Neutrophil (primary cell): Measurements from ENCODE around the gene SLC30A1.
A peak's percentile ranks its signal among the peaks of the same experiment; 100 is the strongest.
"Not testable (repeated sequence)": the region's sequence is repeated elsewhere in the genome, so short reads cannot be mapped to it uniquely, and the experiment has no call there.

Experiments
- H3K27ac ChIP-seq: fragments of 200-600 bp; sonication (generic); 2 replicates; pipeline ENCODE4 v1.5.1; 2016; ENCODE audit warnings: mild to moderate bottlenecking, moderate library complexity
- H3K27me3 ChIP-seq: fragments of 200-600 bp; sonication (generic); 2 replicates; pipeline ENCODE4 v1.6.0; 2016; ENCODE audit warnings: mild to moderate bottlenecking
- H3K36me3 ChIP-seq: fragments of 200-600 bp; sonication (generic); 2 replicates; pipeline ENCODE4 v1.5.1; 2017
- H3K4me1 ChIP-seq, 2 experiments: fragments of 200-600 bp in 1 of 2; sonication (generic) in 1 of 2; 1 replicate in 1 of 2; 2 replicates in 1 of 2; pipeline versions ENCODE4 v1.5.1 to v1.6.1; 2013 to 2016; ENCODE audit warnings: low read depth in 1 of 2, low read length in 1 of 2, mild to moderate bottlenecking in 1 of 2, moderate library complexity in 1 of 2; ENCODE audit not compliant: control insufficient read depth in 1 of 2, insufficient read depth in 1 of 2
- H3K4me3 ChIP-seq, 2 experiments: fragments of 200-600 bp in 1 of 2; sonication (generic) in 1 of 2; 1 replicate in 1 of 2; 2 replicates in 1 of 2; pipeline ENCODE4 v1.5.1; 2013 to 2016; ENCODE audit warnings: low read depth in 1 of 2, low read length in 1 of 2, mild to moderate bottlenecking in 1 of 2, moderate library complexity in 1 of 2
- H3K9me3 ChIP-seq: fragments of 200-600 bp; sonication (generic); 2 replicates; pipeline ENCODE4 v1.5.1; 2016
- TF ChIP-seq, protein P1 (sequence below): fragments of 200-600 bp; sonication (generic); IDR thresholded peaks from 2 replicates; pipeline ENCODE4 v1.5.1; 2016; ENCODE audit warnings: antibody characterized with exemption

Gene SLC30A1, protein sequence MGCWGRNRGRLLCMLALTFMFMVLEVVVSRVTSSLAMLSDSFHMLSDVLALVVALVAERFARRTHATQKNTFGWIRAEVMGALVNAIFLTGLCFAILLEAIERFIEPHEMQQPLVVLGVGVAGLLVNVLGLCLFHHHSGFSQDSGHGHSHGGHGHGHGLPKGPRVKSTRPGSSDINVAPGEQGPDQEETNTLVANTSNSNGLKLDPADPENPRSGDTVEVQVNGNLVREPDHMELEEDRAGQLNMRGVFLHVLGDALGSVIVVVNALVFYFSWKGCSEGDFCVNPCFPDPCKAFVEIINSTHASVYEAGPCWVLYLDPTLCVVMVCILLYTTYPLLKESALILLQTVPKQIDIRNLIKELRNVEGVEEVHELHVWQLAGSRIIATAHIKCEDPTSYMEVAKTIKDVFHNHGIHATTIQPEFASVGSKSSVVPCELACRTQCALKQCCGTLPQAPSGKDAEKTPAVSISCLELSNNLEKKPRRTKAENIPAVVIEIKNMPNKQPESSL

DNA sequence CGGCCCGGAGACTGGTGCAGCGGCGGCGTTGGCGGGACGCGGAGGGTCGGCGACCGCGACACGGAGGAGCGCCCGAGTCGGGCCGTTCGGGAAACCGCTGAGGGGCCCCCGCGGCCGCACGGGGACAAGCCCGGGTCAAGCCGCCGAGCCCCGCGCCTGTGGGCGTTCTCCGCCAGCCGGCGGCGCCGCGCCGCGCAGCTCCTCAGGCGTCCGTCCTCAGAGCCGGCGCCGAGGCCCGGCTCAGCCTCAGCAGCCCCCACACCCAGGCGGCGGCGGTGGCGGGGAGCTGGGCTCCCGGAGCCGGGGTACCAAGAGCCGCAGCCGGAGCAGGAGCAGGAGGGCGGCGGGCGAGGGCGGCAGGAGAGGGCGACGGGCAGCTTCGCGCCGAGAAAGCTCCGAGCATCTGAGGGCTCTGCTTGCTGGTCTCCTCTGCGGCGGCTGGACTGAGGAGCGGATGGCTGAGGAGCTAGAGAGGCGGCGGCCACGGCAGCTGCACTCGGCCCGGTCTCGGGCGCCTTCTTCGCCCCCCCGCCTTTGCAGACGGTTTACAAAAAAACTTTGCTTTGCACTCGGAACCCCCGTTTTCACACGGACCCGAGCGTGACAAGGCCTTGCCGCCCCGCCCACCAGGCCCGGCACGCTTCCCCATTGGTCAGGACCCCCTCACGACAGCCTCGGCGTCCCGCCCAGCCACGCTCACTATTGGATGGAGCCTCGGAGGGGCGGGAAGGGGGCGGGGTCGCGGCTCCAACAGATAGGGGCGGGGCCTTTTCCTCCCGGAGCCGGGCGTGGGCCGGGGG is at the start of gene SLC30A1:
Gene SLC30A1, minus strand, starts transcription at position 522 of the 800 bp plus-strand sequence. CDS start 549 bp downstream, outside the sequence.
- TF ChIP-seq, protein P1, sequence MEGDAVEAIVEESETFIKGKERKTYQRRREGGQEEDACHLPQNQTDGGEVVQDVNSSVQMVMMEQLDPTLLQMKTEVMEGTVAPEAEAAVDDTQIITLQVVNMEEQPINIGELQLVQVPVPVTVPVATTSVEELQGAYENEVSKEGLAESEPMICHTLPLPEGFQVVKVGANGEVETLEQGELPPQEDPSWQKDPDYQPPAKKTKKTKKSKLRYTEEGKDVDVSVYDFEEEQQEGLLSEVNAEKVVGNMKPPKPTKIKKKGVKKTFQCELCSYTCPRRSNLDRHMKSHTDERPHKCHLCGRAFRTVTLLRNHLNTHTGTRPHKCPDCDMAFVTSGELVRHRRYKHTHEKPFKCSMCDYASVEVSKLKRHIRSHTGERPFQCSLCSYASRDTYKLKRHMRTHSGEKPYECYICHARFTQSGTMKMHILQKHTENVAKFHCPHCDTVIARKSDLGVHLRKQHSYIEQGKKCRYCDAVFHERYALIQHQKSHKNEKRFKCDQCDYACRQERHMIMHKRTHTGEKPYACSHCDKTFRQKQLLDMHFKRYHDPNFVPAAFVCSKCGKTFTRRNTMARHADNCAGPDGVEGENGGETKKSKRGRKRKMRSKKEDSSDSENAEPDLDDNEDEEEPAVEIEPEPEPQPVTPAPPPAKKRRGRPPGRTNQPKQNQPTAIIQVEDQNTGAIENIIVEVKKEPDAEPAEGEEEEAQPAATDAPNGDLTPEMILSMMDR, result peak; percentile 48
- H3K9me3 ChIP-seq, result no peaks in the 10 kb centered on the region
- H3K36me3 ChIP-seq, result peaks cover 22% of the 10 kb centered on the region
- peaks cover 49 to 52% of the 10 kb centered on the region in 2 experiments for H3K4me1 ChIP-seq
- peak within 1 kb of the TSS; percentile 92 to 94 for H3K4me3 ChIP-seq
- peak within 1 kb of the TSS; percentile 96 for H3K27ac ChIP-seq
- no peaks in the 10 kb centered on the region for H3K27me3 ChIP-seq

DNA sequence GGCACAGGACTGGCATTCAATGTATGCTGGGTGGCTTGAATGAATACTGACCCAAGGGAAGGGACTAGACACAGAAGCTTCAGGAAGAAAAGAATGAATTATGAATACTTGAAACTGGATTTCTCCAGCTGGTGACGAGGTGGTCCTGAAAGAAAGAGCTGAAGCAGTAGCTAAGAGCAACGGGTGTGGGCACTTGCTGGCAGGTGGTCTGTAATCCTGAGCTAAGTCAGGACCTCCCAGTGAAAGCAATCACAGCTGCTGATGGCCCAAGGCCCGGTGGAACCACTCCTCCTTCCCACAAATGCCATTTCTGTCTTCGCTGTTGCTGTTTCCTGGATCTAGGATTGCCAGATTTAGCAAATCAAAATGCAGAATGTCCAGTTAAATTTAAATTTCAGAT is 49.5 kb upstream of the SLC30A1 start:
- no peak overlapping the region for H3K27ac ChIP-seq
- H3K27me3 ChIP-seq, result peaks cover 43% of the 10 kb centered on the region

DNA sequence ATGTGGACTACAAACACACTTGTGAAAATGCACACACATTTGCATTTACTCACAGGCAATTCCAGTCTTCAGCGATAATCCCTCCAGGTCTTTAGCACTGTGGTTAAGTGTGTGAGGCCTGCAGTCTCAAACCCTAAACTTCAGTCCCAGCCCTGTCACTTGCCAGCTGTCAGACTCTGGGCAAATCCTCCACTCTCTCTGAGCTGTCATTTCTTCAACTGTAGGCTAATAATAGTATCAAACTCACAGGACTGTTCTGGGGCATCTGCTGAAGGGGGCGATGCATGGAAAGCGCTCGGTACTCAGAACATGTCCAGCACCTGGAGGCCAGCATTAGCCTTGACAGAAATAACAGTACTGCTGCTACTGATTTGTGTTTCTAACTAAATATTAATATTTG is 48.3 kb upstream of the SLC30A1 start:
- no peaks in the 10 kb centered on the region for H3K9me3 ChIP-seq

More for the DNA sequence above, 49.5 kb upstream of the SLC30A1 start:
- Histone ChIP-seq H3K36me3 (no peaks in the 10 kb centered on the region), H3K4me3 (no peak overlapping the region), H3K4me1 (no peaks in the 10 kb centered on the region), H3K9me3 (no peaks in the 10 kb centered on the region)
- TF ChIP-seq, protein P1, result no peak

DNA sequence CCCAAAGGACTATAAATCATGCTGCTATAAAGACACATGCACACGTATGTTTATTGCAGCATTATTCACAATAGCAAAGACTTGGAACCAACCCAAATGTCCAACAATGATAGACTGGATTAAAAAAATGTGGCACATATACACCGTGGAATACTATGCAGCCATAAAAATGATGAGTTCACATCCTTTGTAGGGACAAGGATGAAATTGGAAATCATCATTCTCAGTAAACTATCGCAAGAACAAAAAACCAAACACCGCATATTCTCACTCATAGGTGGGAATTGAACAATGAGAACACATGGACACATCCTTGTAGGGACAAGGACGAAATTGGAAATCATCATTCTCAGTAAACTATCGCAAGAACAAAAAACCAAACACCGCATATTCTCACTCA is 46.9 kb upstream of the SLC30A1 start:
- not testable (repeated sequence) for H3K36me3 ChIP-seq, H3K4me3 ChIP-seq, H3K9me3 ChIP-seq, H3K4me1 ChIP-seq, H3K27ac ChIP-seq
- H3K27me3 ChIP-seq, result peaks cover 17% of the 10 kb centered on the region

More for the DNA sequence above, 48.3 kb upstream of the SLC30A1 start:
- Histone ChIP-seq H3K27ac (no peak overlapping the region), H3K27me3 (peaks cover 31% of the 10 kb centered on the region), H3K36me3 (no peaks in the 10 kb centered on the region), H3K4me1 (no peaks in the 10 kb centered on the region), H3K4me3 (no peak overlapping the region)
- TF ChIP-seq, protein P1, result no peak

GRCh38 chr1:211625040-211625439 is 46.1 kb upstream of the SLC30A1 start:
- Histone ChIP-seq H3K36me3 (no peaks in the 10 kb centered on the region), H3K4me1 (no peaks in the 10 kb centered on the region), H3K27me3 (peaks cover 9% of the 10 kb centered on the region), H3K27ac (no peak overlapping the region), H3K9me3 (no peaks in the 10 kb centered on the region), H3K4me3 (no peak overlapping the region)
- TF ChIP-seq, protein P1, result peak; percentile 73
